ENCODE results near the gene SASH3.

DNA sequence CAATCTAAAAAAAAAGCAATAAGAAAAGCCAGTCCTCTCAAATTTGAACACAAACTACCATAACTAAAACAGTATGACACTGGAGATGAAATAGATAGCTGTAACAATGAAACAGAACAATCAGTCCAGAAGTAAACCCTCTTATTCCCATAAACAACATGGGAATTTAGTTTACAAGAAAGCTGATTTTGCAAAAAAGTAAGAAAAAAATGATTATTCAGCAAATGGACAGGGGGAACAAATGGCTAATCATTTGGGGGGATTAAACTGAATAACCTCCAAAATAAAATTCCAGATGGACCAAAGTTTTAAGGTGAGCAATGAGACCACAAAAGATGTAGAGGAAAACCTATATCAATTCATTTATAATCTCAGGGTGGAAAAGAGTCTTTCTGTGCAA is 16.1 kb upstream of the SASH3 start:
- TF ChIP-seq CTCF (tag by site-specific recombination; IDR thresholded peaks at IDR 0.05) (no peak), ZNF274 (IDR thresholded peaks at IDR 0.05; ENCODE audit: low read length) (no peak), ZNF274 (tag by site-specific recombination; IDR thresholded peaks at IDR 0.05; ENCODE audit: borderline replicate concordance) (no peak), ZFP41 (tag by site-specific recombination; IDR thresholded peaks at IDR 0.05; ENCODE audit: borderline replicate concordance) (no peak), KLF10 (tag by site-specific recombination; IDR thresholded peaks at IDR 0.05) (no peak), ZNF2 (tag by site-specific recombination; IDR thresholded peaks at IDR 0.05) (no peak), SP2 (tag by site-specific recombination; IDR thresholded peaks at IDR 0.05) (no peak), ZNF133 (tag by site-specific recombination; IDR thresholded peaks at IDR 0.05) (no peak), ZNF394 (tag by site-specific recombination; IDR thresholded peaks at IDR 0.05; ENCODE audit: borderline replicate concordance) (no peak), ZFP37 (tag by site-specific recombination; IDR thresholded peaks at IDR 0.05) (no peak)

Measured in HEK293 (cell line).